Heart left ventricle (tissue), 16 donors: ENCODE results near the gene AMPD3. TPM values are rescaled to one million over a fixed set of nuclear protein-coding genes. Genes with fewer than 3 reads are reported as not detected.

Source experiments
- ATAC-seq, 4 donors: fragments of 200-7000 bp; cut with Tn5 transposase; one replicate each; pipeline ENCODE4 v1.9.1; 2020 to 2022; ENCODE audit warnings: moderate library complexity in 4 of 4, mild to moderate bottlenecking in 3 of 4, moderate number of reproducible peaks in 1 of 4
- DNase-seq, 5 donors: peaks; one replicate each; pipeline ENCODE4 v3.0.0-alpha.2; 2020
- H3K27ac ChIP-seq, 12 donors: fragments of 200-600 bp; sonication (generic) in 4 of 12; one replicate each; pipeline versions ENCODE4 v1.5.0 to v1.8.0; 2016 to 2022; ENCODE audit warnings: mild to moderate bottlenecking in 2 of 12
- H3K27me3 ChIP-seq, 9 donors: fragments of 200-600 bp; sonication (generic) in 2 of 9; one replicate each; pipeline versions ENCODE4 v1.5.1 to v1.8.0; 2016 to 2022; ENCODE audit warnings: mild to moderate bottlenecking in 3 of 9
- H3K36me3 ChIP-seq, 9 donors: fragments of 200-600 bp; sonication (generic) in 2 of 9; one replicate each; pipeline versions ENCODE4 v1.5.0 to v1.8.0; 2018 to 2022; ENCODE audit warnings: mild to moderate bottlenecking in 2 of 9
- H3K4me1 ChIP-seq, 12 donors: fragments of 200-600 bp; sonication (generic) in 4 of 12; one replicate each; pipeline versions ENCODE4 v1.5.0 to v1.8.0; 2016 to 2022; ENCODE audit warnings: mild to moderate bottlenecking in 3 of 12
- H3K4me3 ChIP-seq, 12 donors: fragments of 200-600 bp; sonication (generic) in 4 of 12; one replicate each; pipeline versions ENCODE4 v1.5.0 to v1.8.0; 2017 to 2022; ENCODE audit warnings: mild to moderate bottlenecking in 9 of 12, moderate library complexity in 4 of 12
- H3K9me3 ChIP-seq, 12 donors: fragments of 200-600 bp; sonication (generic) in 4 of 12; one replicate each; pipeline versions ENCODE4 v1.5.0 to v1.8.0; 2016 to 2022; ENCODE audit warnings: mild to moderate bottlenecking in 1 of 12
- CTCF ChIP-seq, 12 donors: fragments of 200-600 bp; sonication (generic) in 4 of 12; IDR thresholded peaks; one replicate each; pipeline versions ENCODE4 v1.5.0 to v1.8.0; 2018 to 2022; ENCODE audit warnings: antibody characterized with exemption in 12 of 12, mild to moderate bottlenecking in 5 of 12
- POLR2A ChIP-seq, 2 donors: fragments of 450-650 bp; IDR thresholded peaks; one replicate each; pipeline ENCODE4 v1.6.1; 2017; ENCODE audit warnings: antibody characterized with exemption in 2 of 2, mild to moderate bottlenecking in 2 of 2, moderate library complexity in 2 of 2
- WGBS, 4 donors: extraction: QIAGEN DNeasy Blood & Tissue Kit in 2 of 4; methylation state at CpG; one replicate each; pipeline versions ENCODE4 v1.1.5 to v1.1.7; 2013 to 2018; 5-methylcytosine and 5-hydroxymethylcytosine counted together
- intact Hi-C, 10 donors: fragments of 100-400 bp; cut with DNase I; formaldehyde crosslinking; loops; one replicate each; pipeline versions ENCODE4 v1.11.1 to v1.14.2; 2022
- microRNA counts, 2 donors: library from miRNA; unstranded; fragments of <30 nt; microRNA quantifications; one replicate each; lab custom pipeline; 2016
- polyA plus RNA-seq, 2 donors: library from polyadenylated mRNA; stranded (reverse); fragments of 200-250 nt; gene quantifications; one replicate each; pipeline ENCODE4 v1.2.3, GENCODE V29; 2013
- total RNA-seq, 9 donors: library from RNA; depleted of rRNA in 2 of 9; stranded (reverse); fragments of >200 nt in 2 of 9; fragmentation: NEBNext Ultra II Directional in 3 of 9; extraction: Animal tissue kit (Norgen Biotek cat#: 25700) in 3 of 9; gene quantifications; one replicate each; pipeline versions ENCODE4 v1.1.0 to v1.2.4, GENCODE V29; 2016 to 2023
- donor health status: ischemic (EF 13 %, LVEDD 7.1; RV severe dilation, severe dysfunction).
- donor health status: healthy with polysubstance abuse.
- donor health status: DM: no; HTN: yes; CAD: no.
- donor health status: DM: no; HTN: no; CAD: no.
- donor health status: ischemic (EF 25% LVEDD 6.9; RV normal size, moderate dysfunction).
- donor health status: ischemic (EF 25% LVEDD 5.7; RV mildly dilated, moderate dysfunction).
- donor health status: healthy.
- donor health status: DM: yes; HTN: yes; CAD: no.
- donor health status: ischemic (EF 35%, LVEDD 5.7; RV mildly dilated, moderate dysfunction).
- donor health status: nonischemic (EF 11% LVEDD 7.7; RV severe dilation, severe dysfunction).
- donor health status: DM: yes; HTN: yes; CAD: no.
- donor health status: PGD.
- donor health status: ischemic (EF 29% LVEDD 5.4; RV normal size, mild dysfunction).
- donor health status: nonischemic (EF 23%, LVEDD 6.1; RV moderate dilation, normal function).

The AMPD3 gene
- total and polyA plus RNA-seq, 11 donors: 1.0 to 16.8 (median 2.7) TPM

- H3K27me3 ChIP-seq: no peaks in the 10 kb centered on the region
- intact Hi-C loops: no loop called here
- TF ChIP-seq CTCF (IDR thresholded peaks at IDR 0.05) (no peak), POLR2A (IDR thresholded peaks at IDR 0.05) (no peak)
- peaks cover 0 to 12% (median 0%) of the 10 kb centered on the region in 12 donors for H3K9me3 ChIP-seq
- ATAC-seq (no peak), DNase-seq (no peak)
- H3K4me3 ChIP-seq: no peak overlapping the region
- H3K4me1 ChIP-seq: no peaks in the 10 kb centered on the region
- H3K36me3 ChIP-seq: no peaks in the 10 kb centered on the region
- H3K27ac ChIP-seq: no peak overlapping the region
- 86 to 93% (median 90%) methylated on average over 3 of the region's 3 CpGs for WGBS, 4 donors
Observed at GRCh38 chr11:10550503-10551289, 95.6 kb downstream of the AMPD3 start.

GRCh38 chr11:10551290-10551592 is 96.2 kb downstream of the AMPD3 start:
- Histone ChIP-seq H3K9me3 (peaks cover 0 to 12% (median 0%) of the 10 kb centered on the region in 12 donors), H3K27me3 (no peaks in the 10 kb centered on the region), H3K4me1 (no peaks in the 10 kb centered on the region), H3K4me3 (no peak overlapping the region), H3K36me3 (no peaks in the 10 kb centered on the region), H3K27ac (no peak overlapping the region)
- TF ChIP-seq CTCF (IDR thresholded peaks at IDR 0.05) (no peak), POLR2A (IDR thresholded peaks at IDR 0.05) (no peak)
- no peak for ATAC-seq
- WGBS, 4 donors: 87 to 91% (median 88%) methylated on average over 4 of the region's 4 CpGs
- DNase-seq: no peak
- intact Hi-C loops: no loop called here

- H3K4me3 ChIP-seq: no peak overlapping the region
- no peaks in the 10 kb centered on the region for H3K36me3 ChIP-seq
- intact Hi-C loops: no loop called here
- H3K27ac ChIP-seq: no peak overlapping the region
- DNase-seq (no peak), ATAC-seq (no peak)
- WGBS, 4 donors: 89 to 93% (median 91%) methylated on average over 3 of the region's 3 CpGs
- TF ChIP-seq CTCF (IDR thresholded peaks at IDR 0.05): no peak
- TF ChIP-seq POLR2A (IDR thresholded peaks at IDR 0.05): no peak
- no peaks in the 10 kb centered on the region for H3K4me1 ChIP-seq
- no peaks in the 10 kb centered on the region for H3K27me3 ChIP-seq
- peaks cover 0 to 12% (median 0%) of the 10 kb centered on the region in 12 donors for H3K9me3 ChIP-seq
Observed at GRCh38 chr11:10551845-10552352, 96.8 kb downstream of the AMPD3 start.

GRCh38 chr11:10556590-10556989 is 101.5 kb downstream of the AMPD3 start:
- H3K27ac ChIP-seq: no peak overlapping the region
- no peaks in the 10 kb centered on the region for H3K36me3 ChIP-seq
- intact Hi-C loops: no loop called here
- 60 to 76% (median 73%) methylated on average over 1 of the region's 1 CpG for WGBS, 4 donors
- ATAC-seq (no peak), DNase-seq (no peak)
- H3K27me3 ChIP-seq: no peaks in the 10 kb centered on the region
- TF ChIP-seq POLR2A (IDR thresholded peaks at IDR 0.05): no peak
- no peak for TF ChIP-seq CTCF (IDR thresholded peaks at IDR 0.05)
- H3K4me1 ChIP-seq: no peaks in the 10 kb centered on the region
- no peak overlapping the region for H3K4me3 ChIP-seq
- peaks cover 0 to 9% (median 0%) of the 10 kb centered on the region in 12 donors for H3K9me3 ChIP-seq

MicroRNAs within 50 kb of the gene (microRNA counts, 767-probe panel; counts per million panel counts)
- microRNA hsa-miR-4485 (lab: Ali Mortazavi, UCI): 0 to 886 counts per million in 2 donors

Other genes with a start within 250 kb of the AMPD3 start
- gene SBF2, start 161.0 kb upstream of the AMPD3 start, total RNA-seq: 10 to 100 TPM; 15.3 to 33.9 (median 21.5) TPM
- gene SBF2, start 161.0 kb upstream of the AMPD3 start, polyA plus RNA-seq: 10 to 100 TPM; 10.4 to 12.5 TPM
- gene ADM, start 150.2 kb upstream of the AMPD3 start, total RNA-seq: 10 to 100 TPM in 6 of 9 donors, 1 to 10 TPM in 3; 6.9 to 52.4 (median 16.8) TPM
- 100 to 1,000 TPM in 1 of 2 donors, 10 to 100 TPM in 1; 14.6 to 154 TPM for gene ADM, start 150.2 kb upstream of the AMPD3 start, polyA plus RNA-seq
- gene RNF141, start 85.9 kb downstream of the AMPD3 start, total RNA-seq: 10 to 100 TPM; 18.8 to 42.8 (median 36.5) TPM
- gene RNF141, start 85.9 kb downstream of the AMPD3 start, polyA plus RNA-seq: 10 to 100 TPM in 1 of 2 donors, 1 to 10 TPM in 1; 7.8 to 11.6 TPM
- gene LYVE1, start 113.4 kb downstream of the AMPD3 start, total RNA-seq: 100 to 1,000 TPM in 1 of 9 donors, 10 to 100 TPM in 7, 1 to 10 TPM in 1; 8.1 to 163 (median 36.6) TPM
- 10 to 100 TPM in 1 of 2 donors, 1 to 10 TPM in 1; 8.5 to 15.5 TPM for gene LYVE1, start 113.4 kb downstream of the AMPD3 start, polyA plus RNA-seq
- gene IRAG1, start 238.5 kb downstream of the AMPD3 start, total RNA-seq: 10 to 100 TPM in 1 of 9 donors, 1 to 10 TPM in 8; 3.7 to 10.6 (median 6.2) TPM
- 1 to 10 TPM; 3.0 to 3.4 TPM for gene IRAG1, start 238.5 kb downstream of the AMPD3 start, polyA plus RNA-seq